Measurements from ENCODE around the gene KCNQ1. TPM values are rescaled to one million over a fixed set of nuclear protein-coding genes. Genes with fewer than 3 reads are reported as not detected.

The KCNQ1 gene
- total and polyA plus RNA-seq, 2 donors (not counting 3 experiments of a cell fraction or from before 2014, with no cell fraction given), result 0.07 to 0.09 TPM

- Histone ChIP-seq H3K9ac (replicated peaks; ENCODE audit: extremely low read depth, insufficient read depth, low read length) (no peak overlapping the region), H4K20me1 (replicated peaks; ENCODE audit: control insufficient read depth, extremely low read depth, insufficient read depth, low read length) (no peaks in the 10 kb centered on the region), H3K27ac (ENCODE audit: insufficient read depth, low read depth, low read length) (no peak overlapping the region), H3K79me2 (ENCODE audit: control insufficient read depth, insufficient read depth, low read length) (no peaks in the 10 kb centered on the region), H3K4me2 (ENCODE audit: insufficient read depth, low read length) (no peak overlapping the region), H3K9me1 (replicated peaks; ENCODE audit: control insufficient read depth, extremely low read depth, insufficient read depth, low read length) (no peaks in the 10 kb centered on the region), H3K36me3 (ENCODE audit: control insufficient read depth in 2 of 2, extremely low read depth in 1 of 2, insufficient read depth in 2 of 2, low read length in 2 of 2) (no peaks in the 10 kb centered on the region), H3K9me3 (replicated peaks; ENCODE audit: control insufficient read depth, insufficient read depth, low read length) (no peaks in the 10 kb centered on the region), H3K27me3 (ENCODE audit: control insufficient read depth in 2 of 2, insufficient read depth in 2 of 2, low read length in 2 of 2) (no peaks in the 10 kb centered on the region), H3K4me1 (ENCODE audit: control insufficient read depth, extremely low read depth, insufficient read depth, low read length) (no peaks in the 10 kb centered on the region), H2AFZ (ENCODE audit: low read depth, low read length) (no peak overlapping the region), H3K4me3 (replicated peaks in 1 of 3; ENCODE audit: insufficient read depth in 1 of 3, low read depth in 1 of 3, low read length in 3 of 3) (no peak overlapping the region)
- intact Hi-C loops (cut with micrococcal nuclease), result no loop called here
- FAIRE-seq (no peak), DNase-seq (ENCODE audit: low read depth, low spot score) (no peak)
- no TSS peak for BruUV-seq (replicated peaks)
- CTCF ChIA-PET, result no interaction called here
- TF ChIP-seq POLR2A (IDR thresholded peaks at IDR 0.05; ENCODE audit: low read depth, low read length) (no peak), POLR2AphosphoS5 (IDR thresholded peaks at IDR 0.05; ENCODE audit: insufficient read depth, low read depth, low read length) (no peak), MAX (IDR thresholded peaks at IDR 0.05; ENCODE audit: insufficient read depth, insufficient read length) (no peak), MYC (IDR thresholded peaks at IDR 0.05; ENCODE audit: low read depth, low read length) (no peak), CTCF (IDR thresholded peaks at IDR 0.05; ENCODE audit: extremely low read depth in 1 of 2, insufficient read depth in 1 of 2, low read depth in 1 of 2, low read length in 2 of 2) (no peak), JUN (IDR thresholded peaks at IDR 0.05; ENCODE audit: borderline replicate concordance, insufficient read depth, insufficient read length, low read depth) (no peak), EZH2 (IDR thresholded peaks at IDR 0.05; ENCODE audit: borderline replicate concordance, low read depth, low read length, severe bottlenecking) (no peak), FOS (IDR thresholded peaks at IDR 0.05; ENCODE audit: borderline replicate concordance, insufficient read depth, low read length) (no peak), GATA2 (IDR thresholded peaks at IDR 0.05; ENCODE audit: insufficient read depth, insufficient read length, low read depth, low read length) (no peak)
- POLR2A ChIA-PET, result no interaction called here
- dilution Hi-C loops (cut with MboI; ENCODE audit: extremely low pct_ligation_motif_present, low sequenced_read_pairs), result no loop called here
These were observed 140.8 kb downstream of the KCNQ1 start for GRCh38 chr11:2585566-2586086.
